ENCODE results near the gene TFDP1.

- TF ChIP-seq ZBTB7A (IDR thresholded peaks at IDR 0.05; ENCODE audit: low read depth) (no peak), EP300 (IDR thresholded peaks at IDR 0.05; ENCODE audit: borderline replicate concordance) (no peak), RAD21 (IDR thresholded peaks at IDR 0.05; ENCODE audit: low read depth) (no peak), REST (IDR thresholded peaks at IDR 0.05; ENCODE audit: low read depth) (no peak), YY1 (IDR thresholded peaks at IDR 0.05; ENCODE audit: low read depth) (no peak), MAX (IDR thresholded peaks at IDR 0.05) (no peak), FOXM1 (IDR thresholded peaks at IDR 0.05; ENCODE audit: borderline replicate concordance, low read depth) (no peak), TEAD4 (IDR thresholded peaks at IDR 0.05) (no peak), CEBPB (IDR thresholded peaks at IDR 0.05) (no peak)
- TF ChIP-seq, protein P1, sequence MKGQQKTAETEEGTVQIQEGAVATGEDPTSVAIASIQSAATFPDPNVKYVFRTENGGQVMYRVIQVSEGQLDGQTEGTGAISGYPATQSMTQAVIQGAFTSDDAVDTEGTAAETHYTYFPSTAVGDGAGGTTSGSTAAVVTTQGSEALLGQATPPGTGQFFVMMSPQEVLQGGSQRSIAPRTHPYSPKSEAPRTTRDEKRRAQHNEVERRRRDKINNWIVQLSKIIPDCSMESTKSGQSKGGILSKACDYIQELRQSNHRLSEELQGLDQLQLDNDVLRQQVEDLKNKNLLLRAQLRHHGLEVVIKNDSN (IDR thresholded peaks at IDR 0.05) = no peak
Measured at GRCh38 chr13:113646376-113646775, 61.8 kb downstream of the TFDP1 start.
